Neuronal stem cell (in vitro differentiated cells): ENCODE measurements around the gene HSPB9.

Source experiments
- DNase-seq: peaks from one replicate; pipeline ENCODE4 v3.0.0-alpha.2; 2013; ENCODE audit warnings: low spot score
- H2AFZ ChIP-seq: one replicate; pipeline ENCODE4 v1.6.1; 2013; ENCODE audit warnings: mild to moderate bottlenecking, low read length, inconsistent platforms
- H2AK5ac ChIP-seq: 2 replicates; pipeline ENCODE4 v1.6.1; 2013; ENCODE audit warnings: low read depth, mild to moderate bottlenecking, inconsistent platforms, low read length, moderate library complexity, mixed read lengths
- H2BK120ac ChIP-seq: 2 replicates; pipeline ENCODE4 v1.6.1; 2013; ENCODE audit warnings: low read depth, mild to moderate bottlenecking, inconsistent platforms, low read length, moderate library complexity, mixed read lengths
- H2BK12ac ChIP-seq: one replicate; pipeline ENCODE4 v1.6.1; 2013; ENCODE audit warnings: low read length, inconsistent platforms
- H2BK15ac ChIP-seq: 2 replicates; pipeline ENCODE4 v1.6.1; 2013; ENCODE audit warnings: mild to moderate bottlenecking, low read length, inconsistent platforms, mixed read lengths
- H2BK5ac ChIP-seq: one replicate; pipeline ENCODE4 v1.6.1; 2013; ENCODE audit warnings: inconsistent platforms, mild to moderate bottlenecking, low read length, moderate library complexity
- H3K14ac ChIP-seq: one replicate; pipeline ENCODE4 v1.6.1; 2013; ENCODE audit warnings: low read length, inconsistent platforms
- H3K18ac ChIP-seq: 2 replicates; pipeline ENCODE4 v1.6.1; 2013; ENCODE audit warnings: low read length, inconsistent platforms
- H3K23ac ChIP-seq: 2 replicates; pipeline ENCODE4 v1.6.1; 2013; ENCODE audit warnings: low read depth, mild to moderate bottlenecking, mixed read lengths, low read length, inconsistent platforms; ENCODE audit not compliant: poor library complexity
- H3K27ac ChIP-seq: replicated peaks from 3 replicates; pipeline ENCODE4 v1.5.1; 2013; ENCODE audit warnings: low read length, inconsistent platforms
- H3K27me3 ChIP-seq, 3 experiments: 2 replicates each; pipeline ENCODE4 v1.6.1; 2013; ENCODE audit warnings: low read length in 3 of 3, mild to moderate bottlenecking in 2 of 3, inconsistent platforms in 1 of 3, low read depth in 1 of 3, mixed read lengths in 1 of 3, moderate library complexity in 1 of 3; ENCODE audit not compliant: control insufficient read depth in 3 of 3, insufficient read depth in 3 of 3
- H3K36me3 ChIP-seq, 2 donors: replicated peaks in 1 of 2; 2 replicates each; pipeline ENCODE4 v1.6.1; 2013; ENCODE audit warnings: low read length in 2 of 2; ENCODE audit not compliant: control insufficient read depth in 2 of 2, insufficient read depth in 2 of 2
- H3K4ac ChIP-seq: 2 replicates; pipeline ENCODE4 v1.6.1; 2013; ENCODE audit warnings: inconsistent platforms, mild to moderate bottlenecking, low read length, moderate library complexity
- H3K4me1 ChIP-seq, 2 donors: 1 replicate in 1 of 2; 2 replicates in 1 of 2; pipeline ENCODE4 v1.6.1; 2013; ENCODE audit warnings: low read length in 2 of 2, low read depth in 1 of 2; ENCODE audit not compliant: control insufficient read depth in 2 of 2, insufficient read depth in 1 of 2
- H3K4me2 ChIP-seq: one replicate; pipeline ENCODE4 v1.6.1; 2013; ENCODE audit warnings: mild to moderate bottlenecking, low read length, inconsistent platforms; ENCODE audit not compliant: insufficient read depth, poor library complexity, severe bottlenecking
- H3K4me3 ChIP-seq, 2 donors: 2 replicates each; pipeline ENCODE4 v1.5.1; 2013; ENCODE audit warnings: low read length in 2 of 2, mild to moderate bottlenecking in 2 of 2, inconsistent platforms in 1 of 2, moderate library complexity in 1 of 2
- H3K79me1 ChIP-seq: one replicate; pipeline ENCODE4 v1.6.1; 2013; ENCODE audit warnings: low read depth, mild to moderate bottlenecking, inconsistent platforms, low read length, moderate library complexity
- H3K9ac ChIP-seq: one replicate; pipeline ENCODE4 v1.6.1; 2013; ENCODE audit warnings: mild to moderate bottlenecking, low read depth, low read length, inconsistent platforms; ENCODE audit not compliant: poor library complexity
- H3K9me3 ChIP-seq, 2 donors: replicated peaks in 1 of 2; 2 replicates each; pipeline versions ENCODE3 to v1.6.1; 2013; ENCODE audit warnings: low read length in 2 of 2, mild to moderate bottlenecking in 2 of 2, inconsistent platforms in 1 of 2, low read depth in 1 of 2, mixed read lengths in 1 of 2, moderate library complexity in 1 of 2; ENCODE audit not compliant: control insufficient read depth in 2 of 2, insufficient read depth in 1 of 2
- H4K8ac ChIP-seq: one replicate; pipeline ENCODE4 v1.6.1; 2013; ENCODE audit warnings: low read depth, mild to moderate bottlenecking, inconsistent platforms, low read length, moderate library complexity
- H4K91ac ChIP-seq: one replicate; pipeline ENCODE4 v1.6.1; 2013; ENCODE audit warnings: low read length, low read depth, mild to moderate bottlenecking, inconsistent platforms; ENCODE audit not compliant: poor library complexity
- WGBS, 2 donors: extraction: QIAGEN DNeasy Blood & Tissue Kit; methylation state at CpG; one replicate each; pipeline ENCODE4 v1.1.7; 2013; ENCODE audit warnings: missing lambda C conversion rate in 2 of 2, mixed read lengths in 1 of 2; ENCODE audit not compliant: insufficient read length in 2 of 2, insufficient replicate concordance in 1 of 2; ENCODE audit errors: extremely low coverage in 2 of 2; 5-methylcytosine and 5-hydroxymethylcytosine counted together

HSPB9 gene

GRCh38 chr17:42090964-42091790 lies 31.4 kb upstream of the HSPB9 start:
- Histone ChIP-seq H3K27ac (no peak overlapping the region), H3K4ac (no peak overlapping the region), H2AK5ac (no peak overlapping the region), H3K18ac (no peak overlapping the region), H3K4me2 (no peak overlapping the region), H3K9me3 (no peaks in the 10 kb centered on the region), H4K91ac (no peak overlapping the region), H2BK5ac (no peak overlapping the region), H3K23ac (no peak overlapping the region), H3K4me3 (no peak overlapping the region), H2AFZ (no peak overlapping the region), H2BK120ac (no peak overlapping the region), H3K9ac (no peak overlapping the region), H3K14ac (no peak overlapping the region), H3K36me3 (no peaks in the 10 kb centered on the region), H2BK12ac (no peak overlapping the region), H4K8ac (no peak overlapping the region), H2BK15ac (no peak overlapping the region), H3K4me1 (peaks cover 0 to 11% of the 10 kb centered on the region in 2 donors), H3K79me1 (no peaks in the 10 kb centered on the region), H3K27me3 (peaks cover 0 to 39% (median 2%) of the 10 kb centered on the region in 3 experiments)
- WGBS, 2 donors, result no CpG with 5 or more reads among the region's 8 CpGs
- no peak for DNase-seq

GRCh38 chr17:42092939-42093338 lies 29.7 kb upstream of the HSPB9 start:
- no peak overlapping the region for H3K14ac ChIP-seq
- H3K79me1 ChIP-seq, result no peaks in the 10 kb centered on the region
- no peak for DNase-seq
- H2BK12ac ChIP-seq, result no peak overlapping the region
- H3K36me3 ChIP-seq, result no peaks in the 10 kb centered on the region
- WGBS, 2 donors, result no CpG with 5 or more reads among the region's 6 CpGs
- peaks cover 5 to 54% (median 16%) of the 10 kb centered on the region in 3 experiments for H3K27me3 ChIP-seq
- no peak overlapping the region for H3K4me3 ChIP-seq
- no peak overlapping the region for H4K8ac ChIP-seq
- H3K27ac ChIP-seq, result no peak overlapping the region
- H4K91ac ChIP-seq, result no peak overlapping the region
- H3K18ac ChIP-seq, result no peak overlapping the region
- no peak overlapping the region for H2BK120ac ChIP-seq
- H2AFZ ChIP-seq, result no peak overlapping the region
- H3K9ac ChIP-seq, result no peak overlapping the region
- no peak overlapping the region for H2BK5ac ChIP-seq
- no peak overlapping the region for H2BK15ac ChIP-seq
- H3K23ac ChIP-seq, result no peak overlapping the region
- H2AK5ac ChIP-seq, result no peak overlapping the region
- H3K9me3 ChIP-seq, result no peaks in the 10 kb centered on the region
- no peak overlapping the region for H3K4ac ChIP-seq
- H3K4me2 ChIP-seq, result no peak overlapping the region
- H3K4me1 ChIP-seq, result peaks cover 5 to 11% of the 10 kb centered on the region in 2 donors

- Histone ChIP-seq H2AK5ac (peak overlapping the region; percentile 20), H3K79me1 (no peaks in the 10 kb centered on the region), H3K27ac (no peak overlapping the region), H2BK12ac (no peak overlapping the region), H3K9ac (no peak overlapping the region), H2BK120ac (no peak overlapping the region), H3K27me3 (peaks cover 5 to 58% (median 19%) of the 10 kb centered on the region in 3 experiments), H3K4me1 (peaks cover 6 to 13% of the 10 kb centered on the region in 2 donors), H3K9me3 (no peaks in the 10 kb centered on the region), H2BK15ac (no peak overlapping the region), H3K18ac (peak overlapping the region; percentile 48), H4K91ac (no peak overlapping the region), H3K14ac (no peak overlapping the region), H2BK5ac (no peak overlapping the region), H3K23ac (no peak overlapping the region), H3K4me2 (no peak overlapping the region), H3K36me3 (no peaks in the 10 kb centered on the region), H3K4me3 (no peak overlapping the region), H3K4ac (no peak overlapping the region), H4K8ac (no peak overlapping the region), H2AFZ (no peak overlapping the region)
- no CpG with 5 or more reads among the region's 12 CpGs for WGBS, 2 donors
- no peak for DNase-seq
These were observed 28.1 kb upstream of the HSPB9 start for GRCh38 chr17:42094375-42095069.
